ENCODE results near the gene KLLN.
A peak's percentile ranks its signal among the peaks of the same experiment; 100 is the strongest.
"Not testable (repeated sequence)": the region's sequence is repeated elsewhere in the genome, so short reads cannot be mapped to it uniquely, and the experiment has no call there.

The KLLN gene

DNA sequence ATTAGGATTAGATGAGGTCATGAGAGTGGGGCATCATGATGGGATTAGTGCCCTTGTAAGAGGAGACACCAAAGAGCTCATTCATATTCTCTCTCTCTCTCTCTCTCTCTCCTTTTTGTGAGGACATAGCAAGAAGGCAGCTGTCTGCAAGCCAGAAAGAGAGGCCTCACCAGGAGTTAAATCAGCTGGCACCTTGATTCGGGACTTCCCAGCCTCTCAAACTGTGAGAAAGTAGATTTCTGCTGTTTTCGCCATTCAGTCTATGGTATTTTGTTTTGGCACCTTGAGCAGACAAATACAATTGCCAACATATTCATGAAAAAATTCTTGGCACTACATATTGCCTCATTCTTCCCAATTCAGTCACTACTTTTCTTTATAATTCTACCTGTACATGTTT lies 24.7 kb downstream of the KLLN start:
- DNase-seq: no peak

DNA sequence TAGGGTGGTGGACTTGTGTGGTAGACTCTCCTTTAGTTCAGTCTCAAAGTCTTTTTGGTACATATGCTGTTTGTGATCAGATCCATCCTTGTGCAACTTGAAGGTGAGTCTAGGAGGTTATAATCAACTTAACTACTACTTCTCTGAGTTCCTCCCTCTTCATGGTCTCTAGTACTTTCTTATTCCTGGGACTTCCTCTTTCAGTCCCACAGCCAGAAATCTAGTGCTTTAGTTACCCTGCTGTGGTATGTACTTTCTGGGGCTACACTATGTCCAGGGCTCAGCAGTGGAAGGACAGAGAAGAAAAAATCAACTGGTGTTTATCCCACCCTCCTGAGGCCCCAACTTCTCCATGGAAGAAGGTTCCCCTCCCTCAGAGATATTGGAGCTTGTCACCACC lies 25.9 kb downstream of the KLLN start:
- DNase-seq: no peak

DNA sequence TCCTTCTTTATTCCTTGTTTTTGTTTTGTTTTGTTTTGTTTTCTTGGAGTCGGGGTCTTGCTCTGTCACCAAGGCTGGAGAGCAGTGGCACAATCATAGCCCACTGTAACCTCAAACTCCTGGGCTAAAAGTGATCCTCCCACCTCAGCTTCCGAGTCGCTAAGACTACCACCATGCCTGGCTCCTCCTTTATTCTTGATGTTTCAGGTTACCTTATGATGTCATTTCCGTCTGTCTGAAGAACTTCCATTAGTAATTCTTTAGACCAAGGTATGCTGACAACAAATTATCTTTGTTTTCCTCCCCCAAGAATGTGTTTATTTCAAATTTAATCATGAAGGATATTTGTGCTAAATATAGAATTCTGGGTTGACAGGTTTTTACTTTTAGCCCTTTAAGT lies 27.2 kb downstream of the KLLN start:
- DNase-seq: no peak

DNA sequence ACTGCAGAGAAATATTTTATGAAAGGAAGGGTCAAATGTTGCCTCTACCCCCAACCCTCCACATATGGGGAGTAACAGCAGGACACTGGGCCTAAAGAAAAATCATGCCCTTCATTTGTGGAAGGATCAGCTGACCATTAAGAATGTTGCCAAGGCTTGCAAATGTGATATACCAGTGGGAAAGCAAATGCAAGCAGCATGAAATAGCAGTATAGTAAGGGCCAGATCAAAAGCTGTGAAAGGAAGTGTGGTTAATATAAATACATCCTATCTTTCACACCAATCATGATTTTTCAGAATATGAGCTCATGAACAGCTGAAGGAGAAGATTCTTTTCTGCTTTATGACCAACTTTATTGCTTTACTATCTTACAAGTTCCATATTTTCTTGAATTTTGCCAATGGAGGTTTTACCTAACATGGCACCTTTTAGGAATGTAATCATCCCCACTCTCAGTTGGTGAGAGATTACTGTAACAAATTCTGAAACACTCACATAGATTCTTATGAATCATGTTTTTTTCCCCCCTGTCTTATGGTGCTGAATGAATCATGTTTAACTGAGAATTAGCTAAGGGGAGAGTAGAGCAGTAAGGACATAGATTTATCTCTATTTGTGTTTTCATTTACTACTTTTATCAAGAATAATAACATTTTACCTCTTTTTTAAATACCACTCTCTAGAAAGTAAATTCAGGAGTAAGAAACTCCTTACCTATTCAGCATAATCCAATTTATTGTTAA lies 33.2 kb downstream of the KLLN start:
- no peak for DNase-seq

DNA sequence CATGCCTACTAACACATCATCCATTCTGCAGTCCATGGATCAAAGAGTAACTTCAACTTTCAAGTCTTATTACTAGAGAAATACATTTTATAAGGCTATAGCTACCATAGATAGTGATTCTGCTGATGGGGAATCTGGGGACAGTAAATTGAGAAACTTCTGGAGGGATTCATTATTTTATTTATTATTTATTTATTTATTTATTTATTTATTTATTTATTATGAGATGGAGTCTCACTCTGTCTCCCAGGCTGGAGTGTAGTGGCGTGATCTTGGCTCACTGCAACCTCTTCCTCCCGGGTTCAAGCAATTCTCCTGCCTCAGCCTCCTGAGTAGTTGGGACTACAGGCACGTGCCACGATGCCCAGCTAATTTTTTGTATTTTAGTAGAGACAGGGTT lies 34.3 kb downstream of the KLLN start:
- not testable (repeated sequence) for DNase-seq

DNA sequence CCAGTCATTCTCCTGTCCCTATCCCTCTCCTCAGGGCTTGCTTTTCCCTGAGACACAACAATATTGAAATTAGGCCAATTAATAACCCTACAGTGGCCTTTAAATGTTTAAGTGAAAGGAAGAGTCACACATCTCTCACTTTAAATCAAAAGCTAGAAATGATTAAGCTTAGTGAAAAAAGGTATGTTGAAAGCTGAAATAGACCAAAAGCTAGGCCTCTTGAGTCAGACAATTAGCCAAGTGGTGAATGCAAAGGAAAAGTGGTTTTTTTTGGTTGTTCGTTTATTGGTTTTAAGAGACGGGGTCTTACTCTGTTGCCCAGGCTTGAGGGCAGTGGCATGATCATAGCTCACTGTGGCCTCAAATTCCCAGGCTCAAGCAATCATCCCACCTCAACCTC lies 35.7 kb downstream of the KLLN start:
- no peak for DNase-seq

DNA sequence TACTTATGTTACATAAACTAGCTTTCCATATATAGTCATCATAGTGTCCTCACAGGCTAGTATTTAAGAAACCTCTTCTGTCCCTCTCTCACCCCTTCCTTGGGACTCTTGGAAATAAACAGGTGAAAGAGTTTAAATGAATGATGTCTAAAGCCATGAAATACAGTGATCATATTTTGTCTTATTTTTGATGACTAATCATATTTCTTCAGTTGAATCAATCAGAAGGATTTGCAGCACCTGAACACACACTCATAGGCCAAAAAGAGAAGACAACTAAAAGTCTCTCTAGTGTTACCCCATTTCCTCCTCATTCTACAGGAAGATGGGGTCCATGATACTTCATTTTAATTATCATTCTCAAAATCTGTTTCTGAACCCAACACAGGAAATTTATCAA lies 36.7 kb downstream of the KLLN start:
- DNase-seq: no peak

DNA sequence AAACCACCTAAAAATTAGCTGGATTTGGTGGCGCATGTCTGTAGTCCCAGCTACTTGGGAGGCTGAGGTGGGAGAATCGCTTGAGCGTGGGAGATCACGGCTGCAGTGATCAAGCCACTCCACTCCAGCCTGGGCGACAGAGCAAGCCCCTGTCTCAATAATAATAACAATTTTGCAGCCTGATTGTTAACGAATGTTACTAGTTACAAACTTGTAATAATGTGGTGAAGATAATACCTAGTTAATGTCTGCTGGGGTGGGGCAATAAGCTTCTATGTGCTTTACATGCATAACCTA lies 44.1 kb downstream of the KLLN start:
- no peak for DNase-seq

DNA sequence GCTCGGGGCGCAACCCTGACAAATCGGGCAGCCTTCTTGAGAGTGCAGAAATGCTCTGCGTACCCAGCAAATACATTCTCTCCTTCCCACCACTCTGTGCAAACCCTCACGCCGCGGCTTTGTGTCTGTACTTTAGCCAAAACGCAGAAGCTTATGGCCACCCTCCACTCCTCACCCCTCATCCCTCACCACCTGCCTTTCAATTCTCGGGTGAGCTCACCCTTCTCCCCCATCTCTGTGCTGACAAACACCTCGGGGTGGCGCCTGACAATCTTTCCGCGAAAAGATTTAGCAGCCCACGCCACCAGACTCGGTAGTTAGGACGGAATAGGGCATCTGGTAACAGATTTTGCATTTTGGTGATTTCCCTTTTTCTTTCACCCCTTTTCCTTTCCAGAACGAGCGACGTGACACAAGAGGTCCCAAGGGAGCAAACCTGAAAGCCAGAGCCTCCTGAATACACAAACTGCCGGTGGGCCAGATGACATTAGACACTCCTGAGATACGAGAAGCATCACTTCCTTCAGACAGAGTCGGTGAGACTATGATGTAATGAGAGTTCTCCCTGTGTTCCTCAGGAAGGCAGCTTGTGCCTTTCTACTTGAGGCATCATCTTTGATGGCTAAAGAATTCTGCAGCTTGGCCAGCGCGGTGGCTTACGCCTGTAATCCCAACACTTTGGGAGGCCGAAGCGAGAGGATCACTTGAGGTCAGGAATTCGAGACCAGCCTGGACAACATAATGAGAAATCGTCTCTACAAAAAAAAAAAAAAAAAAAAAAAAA lies 44.6 kb downstream of the KLLN start:
- DNase-seq: no peak

DNA sequence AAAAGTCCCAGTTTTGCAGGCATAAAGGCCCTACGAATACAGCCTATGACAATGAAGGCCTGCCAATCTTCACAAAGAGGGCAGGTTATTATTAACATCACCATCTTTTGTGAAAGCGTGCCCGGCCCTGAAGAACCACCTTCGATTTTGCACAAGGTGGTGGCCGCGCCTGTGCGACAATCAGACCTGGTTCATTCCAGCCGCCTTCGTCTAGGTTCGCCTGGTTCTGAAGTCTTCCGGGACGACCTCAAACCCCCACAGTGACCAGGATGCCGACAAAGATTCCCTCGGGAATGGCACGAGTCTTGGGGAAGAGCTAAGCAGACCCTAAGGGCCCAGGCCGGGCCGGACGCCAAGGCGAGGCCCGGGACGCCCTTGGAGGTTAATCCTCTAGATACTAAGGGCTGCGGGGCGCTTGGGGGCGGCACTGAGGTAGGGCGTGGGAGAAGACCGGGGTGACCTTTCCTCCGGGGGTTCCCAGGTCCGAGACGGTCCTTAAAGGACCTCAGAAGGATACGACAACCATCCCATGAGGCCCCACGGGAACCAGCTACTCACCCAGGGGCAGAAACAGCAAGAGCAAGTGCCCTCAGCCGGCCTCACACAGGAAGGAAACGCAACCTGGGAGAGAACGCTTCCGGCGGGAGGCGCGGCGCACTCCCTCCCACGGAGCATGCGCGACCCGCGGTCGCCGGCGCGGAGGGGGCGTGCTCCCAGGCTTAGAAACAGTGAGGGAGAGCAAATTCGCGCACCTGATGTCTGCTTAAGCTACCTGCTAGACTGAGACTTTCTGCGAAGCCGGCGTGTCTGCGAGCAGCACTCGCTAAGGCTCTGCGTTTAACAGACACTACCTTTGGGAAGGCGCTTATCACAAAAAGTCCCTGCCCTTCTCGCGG lies 45.5 kb downstream of the KLLN start, which contains the start of gene ATAD1:
ATAD1 (minus strand) TSS at position 618 of the 896 bp plus-strand sequence. CDS start 3,627 bp downstream, outside the sequence.
- peak; percentile 59 for DNase-seq

DNA sequence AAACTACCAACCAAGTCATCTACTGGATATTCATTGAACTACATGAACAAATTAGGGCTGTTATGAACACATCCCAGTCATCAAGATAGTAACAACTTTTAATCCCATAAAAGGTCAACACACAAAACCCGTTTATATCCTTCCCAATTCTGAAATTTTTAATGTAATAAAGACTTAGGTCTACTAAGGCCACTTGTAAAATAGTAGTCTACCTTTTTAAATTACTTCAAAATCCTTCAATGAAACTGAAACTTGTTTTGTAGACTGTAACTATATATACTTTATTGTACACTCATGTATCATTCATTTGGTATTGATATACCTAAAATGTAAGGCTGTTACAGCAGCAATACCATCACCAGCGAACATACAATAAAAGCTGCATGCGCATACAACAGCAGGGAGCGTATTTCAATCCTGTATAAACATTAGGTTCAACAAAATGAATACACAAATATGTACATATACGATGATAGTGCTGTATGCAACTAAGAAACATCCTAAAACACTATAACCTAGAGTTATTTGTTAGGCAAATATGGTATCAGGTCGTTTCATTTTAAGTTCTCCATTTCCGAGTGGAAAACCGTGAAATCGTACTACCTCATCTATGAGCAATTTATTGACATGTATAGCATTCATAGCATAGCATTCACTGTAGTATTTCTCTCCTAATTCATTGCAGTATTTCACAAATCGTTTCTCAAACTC lies 46.3 kb downstream of the KLLN start:
- DNase-seq: no peak

DNA sequence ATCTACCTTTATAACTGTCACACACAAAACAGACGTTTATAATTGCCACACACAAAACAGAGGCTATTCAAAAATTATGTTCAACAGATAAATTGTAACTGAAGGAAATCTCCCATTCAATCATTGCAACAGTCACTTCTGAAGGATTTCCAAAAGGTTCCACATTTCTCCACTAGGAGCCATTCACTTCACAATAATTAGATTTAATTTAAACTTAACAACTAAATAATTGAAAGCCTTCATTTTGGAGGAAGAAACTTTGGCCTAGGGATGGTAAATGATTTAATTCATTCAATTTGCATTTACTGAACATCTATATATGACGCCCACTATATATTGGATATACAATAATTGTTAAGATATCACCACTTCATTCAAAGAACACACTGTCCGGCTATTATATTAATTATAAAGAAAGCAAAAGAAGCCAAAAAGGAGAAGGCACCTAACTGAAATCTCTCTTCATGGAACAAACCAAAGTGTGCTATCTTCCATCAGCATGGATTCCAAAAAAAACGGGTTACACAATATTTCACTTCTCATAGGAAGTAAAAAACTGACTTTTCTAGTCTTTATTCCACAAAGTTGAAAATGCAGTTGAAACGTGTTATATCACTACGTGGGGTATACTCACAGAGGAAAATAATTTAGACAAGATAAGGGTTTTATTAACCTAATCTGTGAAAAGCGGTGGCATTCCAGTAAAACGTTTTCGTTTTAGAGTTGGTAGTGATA lies 47.0 kb downstream of the KLLN start:
- DNase-seq: no peak

Measured in NCI-H1048 (cell line).